M059J (cell line): ENCODE measurements around the gene NMT1. TPM values are rescaled to one million over a fixed set of nuclear protein-coding genes. Genes with fewer than 3 reads are reported as not detected.
"Not testable (repeated sequence)": the region's sequence is repeated elsewhere in the genome, so short reads cannot be mapped to it uniquely, and the experiment has no call there.

Experiments
- DNase-seq: peaks from one replicate; pipeline ENCODE4 v3.0.0-alpha.2; 2012; ENCODE audit warnings: low read depth
- total RNA-seq: library from RNA; depleted of rRNA; stranded (reverse); fragments of >200 nt; shearing (Covaris generic); gene quantifications from 2 replicates; pipeline ENCODE4 v1.2.3, GENCODE V29; 2014

The NMT1 gene
- total RNA-seq, 1 experiment from 2014 or later = 83.4 TPM

- no peak for DNase-seq
Measured at GRCh38 chr17:45120558-45120957, 59.4 kb downstream of the NMT1 start.

- DNase-seq = no peak
Measured at GRCh38 chr17:45121055-45121454, 59.9 kb downstream of the NMT1 start.

- DNase-seq = no peak
Measured at GRCh38 chr17:45123076-45123770, 62.1 kb downstream of the NMT1 start.

GRCh38 chr17:45123930-45124796, 63.0 kb downstream of the NMT1 start:
- DNase-seq = peak; percentile 92

GRCh38 chr17:45124797-45125122, 63.6 kb downstream of the NMT1 start:
- not testable (repeated sequence) for DNase-seq

- DNase-seq = no peak
Measured at GRCh38 chr17:45125509-45125908, 64.4 kb downstream of the NMT1 start.

- DNase-seq = no peak
Measured at GRCh38 chr17:45127207-45127547, 66.1 kb downstream of the NMT1 start.

GRCh38 chr17:45127548-45128300, 66.6 kb downstream of the NMT1 start:
- peak; percentile 56 for DNase-seq

GRCh38 chr17:45128331-45128730, 67.2 kb downstream of the NMT1 start:
- no peak for DNase-seq

GRCh38 chr17:45128989-45129388, 67.9 kb downstream of the NMT1 start:
- DNase-seq = no peak

GRCh38 chr17:45129426-45129939, 68.4 kb downstream of the NMT1 start:
- DNase-seq = peak; percentile 59

- DNase-seq = peak; percentile 79
Measured at GRCh38 chr17:45129940-45130680, 69.0 kb downstream of the NMT1 start.

GRCh38 chr17:45130681-45131615, 69.8 kb downstream of the NMT1 start:
- no peak for DNase-seq

- peak; percentile 50 for DNase-seq
Measured at GRCh38 chr17:45131616-45132319, 70.7 kb downstream of the NMT1 start.

GRCh38 chr17:45132320-45132571, 71.1 kb downstream of the NMT1 start, which contains the start of gene PLCD3:
TSS of gene PLCD3 (minus strand) at chr17:45132515. CDS start at chr17:45132410, 105 bp downstream.
- DNase-seq = no peak

- peak; percentile 74 for DNase-seq
Measured at GRCh38 chr17:45132572-45133463, 71.7 kb downstream of the NMT1 start.

GRCh38 chr17:45135192-45135977, 74.3 kb downstream of the NMT1 start, which contains the start of gene ACBD4:
TSS of gene ACBD4 (plus strand) at chr17:45135687. CDS start at chr17:45136145, 458 bp downstream.
- peak; percentile 95 for DNase-seq
